ENCODE data around the gene ADAMTS7. TPM values are rescaled to one million over a fixed set of nuclear protein-coding genes. Genes with fewer than 3 reads are reported as not detected.

The ADAMTS7 gene
- total RNA-seq, 1 experiment from 2014 or later, result 12.0 TPM

- H2AFZ ChIP-seq (ENCODE audit: low read depth, low read length, poor library complexity, severe bottlenecking), result no peak overlapping the region
- no peak overlapping the region for H3K4me2 ChIP-seq (ENCODE audit: low read length)
- ChIA-PET POLR2A (no interaction called here), RAD21 (ENCODE audit: low non-redundant PET in 1 of 2, low total read pairs in 2 of 2, uncharacterized antibody in 2 of 2, unreplicated experiment in 2 of 2) (no interaction called here), CTCF (no interaction called here)
- intact Hi-C loops (cut with micrococcal nuclease), result no loop called here
- DNase-seq (ENCODE audit: low read depth, low spot score) (no peak), ATAC-seq (peak; percentile 44; the same call in 1 of the 2 replicates)
- H3K9me3 ChIP-seq (ENCODE audit: control insufficient read depth in 1 of 2, insufficient read depth in 1 of 2, low read depth in 1 of 2, low read length in 2 of 2), result no peaks in the 10 kb centered on the region
- no peak overlapping the region for H3K27ac ChIP-seq (ENCODE audit: low read depth, low read length)
- H3K27me3 ChIP-seq (ENCODE audit: insufficient read depth, low read length), result no peaks in the 10 kb centered on the region
- H3K79me2 ChIP-seq (ENCODE audit: insufficient read depth, low read length), result no peaks in the 10 kb centered on the region
- no peaks in the 10 kb centered on the region for H3K4me1 ChIP-seq (ENCODE audit: control insufficient read depth in 1 of 2, insufficient read depth in 2 of 2, low read length in 2 of 2)
- no peaks in the 10 kb centered on the region for H3K36me3 ChIP-seq (ENCODE audit: control insufficient read depth in 1 of 2, insufficient read depth in 2 of 2, low read length in 2 of 2)
- H4K20me1 ChIP-seq (ENCODE audit: insufficient read depth), result no peaks in the 10 kb centered on the region
- no peak overlapping the region for H3K9ac ChIP-seq (ENCODE audit: low read length)
- TF ChIP-seq EZH2 (IDR thresholded peaks at IDR 0.05) (no peak), FOSL1 (IDR thresholded peaks at IDR 0.05; ENCODE audit: low read depth) (no peak), RAD21 (IDR thresholded peaks at IDR 0.05; ENCODE audit: low read depth) (no peak), SRF (IDR thresholded peaks at IDR 0.05; ENCODE audit: low read depth) (no peak), REST (IDR thresholded peaks at IDR 0.05; ENCODE audit: low read depth) (no peak), ATF3 (IDR thresholded peaks at IDR 0.05) (no peak), EZH2phosphoT487 (IDR thresholded peaks at IDR 0.05; ENCODE audit: borderline replicate concordance) (no peak), ZBTB33 (IDR thresholded peaks at IDR 0.05; ENCODE audit: extremely low read depth, insufficient replicate concordance, low read length) (no peak), CTCF (IDR thresholded peaks at IDR 0.05 in 2 of 3, conservative IDR thresholded peaks at IDR 0.05 in 1 of 3; ENCODE audit: borderline replicate concordance in 1 of 3, insufficient read depth in 1 of 3, low read depth in 2 of 3, low read length in 2 of 3) (no peak), SP1 (IDR thresholded peaks at IDR 0.05; ENCODE audit: low read depth) (no peak), MAX (IDR thresholded peaks at IDR 0.05) (no peak), POLR2A (IDR thresholded peaks at IDR 0.05; ENCODE audit: borderline replicate concordance, extremely low read depth, insufficient read depth, insufficient read length) (no peak), ZNF274 (IDR thresholded peaks at IDR 0.05; ENCODE audit: low read depth, low read length) (no peak), YY1 (IDR thresholded peaks at IDR 0.05; ENCODE audit: extremely low read depth, insufficient replicate concordance, low read depth, low read length) (no peak), ZFX (IDR thresholded peaks at IDR 0.05) (no peak), ELF1 (IDR thresholded peaks at IDR 0.05; ENCODE audit: borderline replicate concordance, low read depth) (no peak), TCF7L2 (IDR thresholded peaks at IDR 0.05; ENCODE audit: borderline replicate concordance, extremely low read depth, insufficient read depth, insufficient read length) (no peak), JUND (IDR thresholded peaks at IDR 0.05) (no peak), POLR2AphosphoS5 (IDR thresholded peaks at IDR 0.05; ENCODE audit: low read depth, low read length) (no peak), CBX3 (IDR thresholded peaks at IDR 0.05; ENCODE audit: low read depth) (no peak)
- H3K4me3 ChIP-seq (replicated peaks in 1 of 2; ENCODE audit: low read depth in 1 of 2, low read length in 2 of 2), result no peak overlapping the region
- H3K9me2 ChIP-seq (ENCODE audit: insufficient read depth), result no peaks in the 10 kb centered on the region
- no TSS peak for BruUV-seq (replicated peaks)
Measured at GRCh38 chr15:78840661-78841375, 29.6 kb upstream of the ADAMTS7 start.

Data from HCT116 (cell line).